HEK293T (cell line): ENCODE data around the gene CRY1.

Experiments used
- CTCF ChIA-PET: fragments of 350-600 bp; formaldehyde crosslinking; extraction: SDS; loops from one replicate; lab custom pipeline; 2021; ENCODE audit warnings: antibody characterized with exemption, inconsistent platforms; lab: Yijun Ruan, JAX
- POLR2A ChIA-PET: fragments of 350-600 bp; formaldehyde crosslinking; extraction: SDS; loops from one replicate; lab custom pipeline; 2020; ENCODE audit warnings: antibody characterized with exemption, inconsistent platforms; lab: Yijun Ruan, JAX
- DNase-seq: peaks from one replicate; pipeline ENCODE4 v3.0.0; 2012; ENCODE audit warnings: mixed read lengths; ENCODE audit errors: extremely low spot score
- ARNT ChIP-seq: fragments of 450-650 bp; IDR thresholded peaks from 2 replicates; pipeline ENCODE4 v1.6.1; 2017; ENCODE audit warnings: mild to moderate bottlenecking
- BHLHE40 ChIP-seq: fragments of 450-650 bp; IDR thresholded peaks from 2 replicates; pipeline ENCODE4 v1.6.1; 2016; ENCODE audit warnings: mild to moderate bottlenecking, moderate library complexity, borderline replicate concordance
- CTBP1 ChIP-seq: fragments of 450-650 bp; IDR thresholded peaks from 2 replicates; pipeline ENCODE4 v1.6.1; 2016; ENCODE audit warnings: borderline replicate concordance
- ELF4 ChIP-seq: fragments of 450-650 bp; IDR thresholded peaks from 2 replicates; pipeline ENCODE4 v1.6.1; 2017; ENCODE audit warnings: antibody characterized with exemption
- FOXA1 ChIP-seq: fragments of 450-650 bp; IDR thresholded peaks from 2 replicates; pipeline ENCODE4 v1.6.1; 2016; ENCODE audit warnings: mild to moderate bottlenecking
- FOXK2 ChIP-seq: fragments of 450-650 bp; IDR thresholded peaks from 2 replicates; pipeline ENCODE4 v1.6.1; 2016; ENCODE audit warnings: mild to moderate bottlenecking
- FOXM1 ChIP-seq: fragments of 450-650 bp; IDR thresholded peaks from 2 replicates; pipeline ENCODE4 v1.6.1; 2017; ENCODE audit warnings: mild to moderate bottlenecking, borderline replicate concordance
- HDGF ChIP-seq: fragments of 450-650 bp; IDR thresholded peaks from 2 replicates; pipeline ENCODE4 v1.6.1; 2017; ENCODE audit warnings: antibody characterized with exemption, borderline replicate concordance
- L3MBTL2 ChIP-seq: fragments of 450-650 bp; conservative IDR thresholded peaks from 2 replicates; pipeline ENCODE4 v1.6.1; 2016; ENCODE audit warnings: mild to moderate bottlenecking
- LEF1 ChIP-seq: fragments of 450-650 bp; IDR thresholded peaks from 2 replicates; pipeline ENCODE4 v1.6.1; 2017; ENCODE audit warnings: mild to moderate bottlenecking, borderline replicate concordance
- NFRKB ChIP-seq: fragments of 450-650 bp; IDR thresholded peaks from 2 replicates; pipeline ENCODE4 v1.6.1; 2016; ENCODE audit warnings: mild to moderate bottlenecking, moderate library complexity
- SP1 ChIP-seq: fragments of 450-650 bp; IDR thresholded peaks from 2 replicates; pipeline ENCODE4 v1.6.1; 2017
- SUZ12 ChIP-seq: fragments of 450-650 bp; IDR thresholded peaks from 2 replicates; pipeline ENCODE4 v1.6.1; 2016; ENCODE audit warnings: mild to moderate bottlenecking
- TARDBP ChIP-seq: fragments of 450-650 bp; IDR thresholded peaks from 2 replicates; pipeline ENCODE4 v1.6.1; 2016
- ZNF384 ChIP-seq: fragments of 450-650 bp; IDR thresholded peaks from 2 replicates; pipeline ENCODE4 v1.6.1; 2016
- TF ChIP-seq, protein P1 (sequence below): fragments of 450-650 bp; IDR thresholded peaks from 2 replicates; pipeline ENCODE4 v1.6.1; 2016

CRY1 gene

GRCh38 chr12:106947461-106947860, 145.9 kb downstream of the CRY1 start:
- TF ChIP-seq FOXM1 (no peak), FOXA1 (no peak), ELF4 (no peak), SUZ12 (no peak)
- no peak for DNase-seq
- ChIA-PET CTCF (interaction anchor here (0.7 kb wide), 1 partner anchor 132 kb away, joined by 5 read pairs; no protein-coding TSS in a partner anchor), POLR2A (no interaction called here)

GRCh38 chr12:106945261-106945851, 148.0 kb downstream of the CRY1 start:
- no peak for DNase-seq
- CTCF ChIA-PET = no interaction called here
- POLR2A ChIA-PET = no interaction called here
- TF ChIP-seq NFRKB (no peak), BHLHE40 (no peak), ELF4 (no peak), FOXM1 (no peak), FOXK2 (no peak), HDGF (no peak), ARNT (no peak), CTBP1 (no peak), ZNF384 (no peak), SUZ12 (no peak), FOXA1 (no peak), LEF1 (no peak), L3MBTL2 (no peak)
- TF ChIP-seq, protein P1, sequence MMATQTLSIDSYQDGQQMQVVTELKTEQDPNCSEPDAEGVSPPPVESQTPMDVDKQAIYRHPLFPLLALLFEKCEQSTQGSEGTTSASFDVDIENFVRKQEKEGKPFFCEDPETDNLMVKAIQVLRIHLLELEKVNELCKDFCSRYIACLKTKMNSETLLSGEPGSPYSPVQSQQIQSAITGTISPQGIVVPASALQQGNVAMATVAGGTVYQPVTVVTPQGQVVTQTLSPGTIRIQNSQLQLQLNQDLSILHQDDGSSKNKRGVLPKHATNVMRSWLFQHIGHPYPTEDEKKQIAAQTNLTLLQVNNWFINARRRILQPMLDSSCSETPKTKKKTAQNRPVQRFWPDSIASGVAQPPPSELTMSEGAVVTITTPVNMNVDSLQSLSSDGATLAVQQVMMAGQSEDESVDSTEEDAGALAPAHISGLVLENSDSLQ = no peak

- DNase-seq = no peak
- ChIA-PET CTCF (no interaction called here), POLR2A (no interaction called here)
- TF ChIP-seq ARNT (no peak), LEF1 (no peak), ZNF384 (no peak), CTBP1 (no peak), NFRKB (no peak), BHLHE40 (no peak), FOXK2 (no peak)
These were observed 150.6 kb downstream of the CRY1 start for GRCh38 chr12:106942775-106943174.

DNA sequence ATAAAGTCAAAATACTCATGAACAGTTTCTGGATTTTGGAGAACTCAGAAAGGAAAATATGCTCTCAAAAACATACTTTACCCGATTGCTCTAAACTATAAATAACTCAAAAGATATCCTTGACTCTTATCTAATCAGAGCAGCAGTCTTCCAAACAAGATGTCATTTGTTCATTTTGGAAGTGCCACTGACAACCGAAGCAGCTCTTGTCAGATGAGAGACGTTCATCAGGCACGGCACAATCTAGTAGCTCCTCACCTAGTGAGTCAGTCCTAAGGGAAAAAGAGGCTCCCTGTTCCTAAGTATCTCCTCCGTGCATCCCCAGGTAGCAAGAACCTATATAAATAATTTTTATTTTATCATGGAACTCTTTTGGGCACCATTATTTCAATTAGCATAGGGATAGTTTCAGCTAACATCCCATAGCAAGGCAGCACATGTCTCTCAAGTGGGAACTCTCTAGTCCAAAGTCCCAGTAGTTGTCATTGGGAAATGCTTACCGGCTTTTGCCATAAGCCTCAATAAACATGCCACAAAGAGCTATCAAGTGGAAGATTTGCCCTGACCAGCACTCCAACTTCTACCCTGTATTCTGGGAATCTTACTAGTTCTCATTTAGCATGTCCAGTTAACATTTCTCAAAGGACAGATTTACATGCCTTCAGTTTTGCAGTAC, 151.7 kb downstream of the CRY1 start:
- DNase-seq = no peak
- TF ChIP-seq L3MBTL2 (no peak), NFRKB (no peak), FOXM1 (no peak), SUZ12 (no peak), BHLHE40 (no peak), ZNF384 (no peak), ARNT (no peak), HDGF (no peak), FOXA1 (no peak), TARDBP (no peak), SP1 (no peak), LEF1 (no peak)
- TF ChIP-seq, protein P1 = no peak
- POLR2A ChIA-PET = no interaction called here
- CTCF ChIA-PET = no interaction called here
